Putamen (tissue), 1 donor: Measurements from ENCODE around the gene SPACA6.
"Not testable (repeated sequence)": the region's sequence is repeated elsewhere in the genome, so short reads cannot be mapped to it uniquely, and the experiment has no call there.

Experiments used
- DNase-seq: peaks from one replicate; pipeline ENCODE4 v3.0.0-alpha.2; 2016; ENCODE audit warnings: low spot score

Gene SPACA6, protein sequence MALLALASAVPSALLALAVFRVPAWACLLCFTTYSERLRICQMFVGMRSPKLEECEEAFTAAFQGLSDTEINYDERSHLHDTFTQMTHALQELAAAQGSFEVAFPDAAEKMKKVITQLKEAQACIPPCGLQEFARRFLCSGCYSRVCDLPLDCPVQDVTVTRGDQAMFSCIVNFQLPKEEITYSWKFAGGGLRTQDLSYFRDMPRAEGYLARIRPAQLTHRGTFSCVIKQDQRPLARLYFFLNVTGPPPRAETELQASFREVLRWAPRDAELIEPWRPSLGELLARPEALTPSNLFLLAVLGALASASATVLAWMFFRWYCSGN

DNA sequence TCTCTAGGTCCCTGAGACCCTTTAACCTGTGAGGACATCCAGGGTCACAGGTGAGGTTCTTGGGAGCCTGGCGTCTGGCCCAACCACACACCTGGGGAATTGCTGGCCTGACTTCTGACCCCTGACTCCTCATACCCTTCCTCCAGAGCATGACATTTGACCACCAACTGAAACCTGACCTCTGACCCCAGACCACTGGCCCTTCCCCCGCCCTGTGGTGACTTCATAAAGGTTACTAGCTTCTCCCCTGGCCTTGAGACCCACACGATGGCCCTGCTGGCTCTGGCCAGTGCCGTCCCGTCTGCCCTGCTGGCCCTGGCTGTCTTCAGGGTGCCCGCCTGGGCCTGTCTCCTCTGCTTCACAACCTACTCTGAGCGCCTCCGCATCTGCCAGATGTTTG is at the start of gene SPACA6:
Gene SPACA6, plus strand, starts transcription at position 71 of the 400 bp plus-strand sequence. Its CDS starts 197 bp downstream, at position 268.
- no peak for DNase-seq

DNA sequence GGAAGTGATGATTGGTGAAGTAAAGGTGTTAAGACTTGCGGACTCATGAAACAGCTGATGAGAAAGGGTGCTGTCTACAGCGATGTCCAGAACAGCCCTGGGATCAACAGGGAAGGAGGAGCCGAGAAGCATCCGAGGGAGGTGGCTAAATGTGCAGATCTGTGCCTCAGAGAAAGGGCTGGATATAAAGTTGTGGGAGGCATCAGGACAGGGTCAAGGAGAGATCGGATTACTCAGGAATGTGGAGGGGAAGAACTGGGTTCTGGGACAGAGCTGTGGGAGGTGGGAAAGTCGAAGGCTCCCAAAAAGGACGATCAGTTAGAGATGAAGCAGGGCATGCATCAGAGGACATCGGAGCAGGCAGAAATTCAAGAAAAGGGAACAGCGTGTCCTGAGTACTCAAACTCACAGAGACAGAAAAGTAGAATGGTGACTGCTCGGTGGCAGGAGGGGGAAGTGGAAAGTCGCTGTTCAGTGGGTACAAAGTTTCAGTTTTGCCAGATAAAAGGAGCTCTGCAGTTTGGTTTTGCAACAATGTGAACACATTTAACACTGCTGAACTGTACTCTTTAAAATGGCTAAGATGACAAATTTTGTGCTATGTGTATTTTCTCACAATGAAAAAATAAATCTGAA is 48.4 kb upstream of the SPACA6 start:
- DNase-seq, result no peak

GRCh38 chr19:51646730-51647129 is 46.4 kb upstream of the SPACA6 start, which contains the start of gene SIGLEC14:
TSS of gene SIGLEC14 (minus strand) at chr19:51646825. CDS start at chr19:51646759, 66 bp downstream.
- DNase-seq, result not testable (repeated sequence)

GRCh38 chr19:51647318-51647717 is 45.8 kb upstream of the SPACA6 start:
- DNase-seq, result no peak

GRCh38 chr19:51651216-51651846 is 41.8 kb upstream of the SPACA6 start:
- DNase-seq, result no peak

DNA sequence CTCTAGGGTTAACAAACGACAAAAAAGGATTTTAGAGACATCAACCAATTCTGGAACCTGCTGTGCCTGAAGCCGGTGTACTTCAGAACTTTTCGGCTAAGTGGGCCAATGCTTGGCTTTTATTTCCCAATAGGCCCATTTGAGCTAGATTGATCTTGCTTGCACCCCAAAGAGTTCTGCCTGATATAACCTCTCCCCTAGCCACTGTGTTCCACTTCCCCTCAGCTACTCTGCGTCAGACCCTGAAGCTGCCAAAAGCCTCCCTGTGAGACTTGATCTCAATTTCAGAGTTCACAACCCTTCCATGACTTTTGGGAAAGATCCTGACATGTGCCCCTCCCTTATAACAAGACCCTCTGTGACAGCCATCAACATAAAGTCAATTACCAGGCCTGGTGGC is 40.9 kb upstream of the SPACA6 start:
- DNase-seq, result no peak

- DNase-seq, result no peak
These were observed 40.0 kb upstream of the SPACA6 start for GRCh38 chr19:51653162-51653561.

GRCh38 chr19:51654783-51655182 is 38.3 kb upstream of the SPACA6 start:
- no peak for DNase-seq

GRCh38 chr19:51660975-51661600 is 32.0 kb upstream of the SPACA6 start:
- peak; percentile 71 for DNase-seq

GRCh38 chr19:51663650-51664049 is 29.5 kb upstream of the SPACA6 start:
- no peak for DNase-seq

DNA sequence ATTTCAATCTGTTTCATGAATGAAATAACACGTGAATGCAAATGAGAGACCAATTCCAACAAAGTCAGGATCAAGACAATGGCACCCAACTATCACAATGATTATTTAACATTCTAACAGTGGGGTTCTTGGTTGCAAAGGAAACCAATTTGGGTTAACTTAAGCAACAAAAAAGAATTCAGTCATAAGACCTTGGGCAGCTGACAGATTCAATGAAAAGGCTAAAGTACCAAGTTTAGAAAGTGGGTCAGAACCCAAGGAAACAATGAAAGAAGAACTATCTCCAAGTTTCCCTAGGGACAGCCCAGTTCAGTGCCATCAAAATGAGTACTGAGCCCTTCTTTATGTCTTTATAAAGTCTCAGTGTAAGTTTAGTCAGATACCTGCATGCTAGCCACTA is 29.0 kb upstream of the SPACA6 start:
- DNase-seq, result peak; percentile 30

- no peak for DNase-seq
These were observed 28.1 kb upstream of the SPACA6 start for GRCh38 chr19:51664997-51665396.

DNA sequence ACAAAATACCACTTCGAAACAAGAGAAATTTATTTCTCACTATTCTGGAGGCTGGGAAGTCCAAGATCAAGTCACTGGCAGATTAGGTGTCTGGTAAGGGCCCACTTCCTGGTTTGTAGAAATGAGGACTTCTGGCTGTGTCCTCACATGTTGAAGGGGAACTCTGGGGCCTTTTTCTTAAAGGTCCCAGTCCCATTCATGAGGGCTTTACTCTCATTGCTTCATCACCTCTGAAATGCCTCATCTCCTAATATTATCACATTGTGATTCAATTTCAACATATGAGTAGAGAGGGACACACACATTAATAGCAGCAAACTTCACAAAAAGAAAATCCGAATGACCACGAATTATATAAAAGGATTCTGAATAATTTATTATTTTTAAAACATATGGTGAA is 24.9 kb upstream of the SPACA6 start:
- DNase-seq, result no peak

GRCh38 chr19:51675911-51676565 is 17.1 kb upstream of the SPACA6 start:
- not testable (repeated sequence) for DNase-seq

DNA sequence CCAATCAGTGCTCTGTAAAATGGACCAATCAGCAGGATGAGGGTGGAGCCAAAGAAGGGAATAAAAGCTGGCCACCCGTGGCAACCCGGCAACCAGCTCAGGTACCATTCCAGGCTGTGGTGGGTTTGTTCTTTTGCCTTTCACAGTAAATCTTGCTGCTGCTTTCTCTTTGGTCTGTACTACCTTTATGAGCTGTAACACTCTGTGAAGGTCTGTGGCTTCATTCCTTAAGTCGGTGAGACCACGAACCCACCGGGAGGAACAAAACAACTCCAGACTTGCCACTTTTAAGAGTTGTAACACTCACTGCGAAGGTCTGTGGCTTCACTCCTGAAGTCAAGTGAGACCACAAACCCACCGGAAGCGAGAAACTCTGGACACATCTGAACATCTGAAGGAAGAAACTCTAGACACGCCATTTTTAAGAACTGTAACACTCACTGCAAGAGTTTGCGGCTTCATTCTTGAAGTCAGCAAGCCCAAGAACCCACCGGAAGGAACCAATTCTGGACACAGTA is 16.5 kb upstream of the SPACA6 start:
- DNase-seq, result no peak

DNA sequence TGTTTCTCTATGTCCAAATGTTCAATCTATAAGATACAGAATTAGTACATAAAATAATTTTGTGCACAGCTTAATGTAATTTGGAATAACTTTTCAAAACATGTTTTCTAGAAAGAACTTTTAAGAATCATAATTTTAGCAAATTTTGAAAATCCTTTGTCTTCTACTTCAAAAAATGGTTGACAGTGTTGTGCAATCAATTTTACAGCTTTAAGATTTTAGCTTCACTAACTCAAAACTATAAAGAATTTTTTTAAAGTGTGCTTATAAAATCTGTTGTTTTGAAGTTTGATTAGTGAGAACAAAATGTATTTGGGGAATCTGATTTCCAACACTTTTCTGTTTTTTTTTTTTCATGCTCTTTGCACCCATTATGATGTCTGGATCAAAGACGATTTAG is 12.7 kb upstream of the SPACA6 start:
- no peak for DNase-seq

DNA sequence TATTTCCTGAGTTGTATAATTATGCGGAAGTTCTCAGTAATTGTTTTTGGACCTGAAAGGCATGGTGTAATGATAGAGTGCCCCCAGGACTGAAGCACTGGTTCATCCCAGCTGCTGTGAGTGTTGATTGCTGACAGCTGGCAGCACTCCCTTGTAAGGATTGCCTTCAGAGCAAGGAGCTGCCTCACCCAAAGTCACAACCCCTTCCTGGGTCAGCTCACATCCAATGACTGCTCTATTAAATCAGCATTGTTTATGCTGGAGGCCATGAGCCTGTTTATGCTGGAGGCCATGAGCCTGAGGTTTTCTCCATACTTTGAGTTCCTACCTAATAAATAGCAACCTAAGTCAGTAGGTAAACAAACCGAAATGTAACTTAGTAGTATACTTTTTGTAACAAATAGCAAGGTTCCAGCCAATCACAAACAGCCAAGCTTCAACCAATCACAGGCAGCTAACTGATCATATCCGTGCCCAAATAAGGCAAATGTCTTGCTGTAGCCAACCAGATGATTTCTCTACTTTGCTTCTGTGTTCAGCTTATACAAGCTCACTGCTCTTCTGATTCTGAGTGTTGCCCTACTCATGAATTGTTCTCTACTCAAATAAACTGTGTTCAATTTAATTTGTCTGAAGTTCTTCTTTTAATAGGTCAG is 11.7 kb upstream of the SPACA6 start:
- DNase-seq, result no peak

DNA sequence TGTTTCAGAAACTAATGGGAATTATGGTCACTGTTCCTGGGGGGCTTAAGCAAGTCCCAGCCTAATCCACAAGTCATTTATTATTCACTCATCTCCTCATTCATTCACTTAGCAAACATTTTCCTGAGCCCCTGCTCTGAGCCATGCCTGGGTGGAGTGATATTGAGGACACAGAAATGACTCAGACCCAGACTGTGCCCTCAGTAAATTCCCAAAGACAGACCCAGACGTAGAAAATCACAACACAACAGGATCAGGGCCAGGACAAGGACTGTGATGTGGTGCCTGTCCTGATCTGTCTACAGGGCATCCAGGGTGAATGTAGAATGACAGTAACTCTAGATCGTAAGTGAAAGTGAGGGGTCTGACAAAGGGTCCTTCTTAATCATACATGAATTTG is 7.0 kb upstream of the SPACA6 start:
- no peak for DNase-seq

- DNase-seq, result peak; percentile 60
These were observed 5.1 kb upstream of the SPACA6 start for GRCh38 chr19:51687791-51688670.
